Uterus (tissue), 4 donors: ENCODE results near the gene PANK4. TPM values are rescaled to one million over a fixed set of nuclear protein-coding genes. Genes with fewer than 3 reads are reported as not detected.

Source experiments
- DNase-seq, 2 donors: peaks; one replicate each; pipeline ENCODE4 v3.0.0-alpha.2; 2019 to 2020
- H3K27ac ChIP-seq, 2 donors: fragments of 200-600 bp; sonication (generic); 1 replicate in 1 of 2; 2 replicates in 1 of 2; pipeline ENCODE4 v1.5.1; 2016 to 2018
- H3K27me3 ChIP-seq, 2 donors: fragments of 200-600 bp; sonication (generic); one replicate each; pipeline ENCODE4 v1.5.1; 2018 to 2019; ENCODE audit warnings: control low read depth in 1 of 2
- H3K36me3 ChIP-seq, 2 donors: fragments of 200-600 bp; sonication (generic); one replicate each; pipeline ENCODE4 v1.5.1; 2019; ENCODE audit warnings: control low read depth in 1 of 2
- H3K4me1 ChIP-seq, 2 donors: fragments of 200-600 bp; sonication (generic); one replicate each; pipeline ENCODE4 v1.5.1; 2018 to 2019; ENCODE audit warnings: control low read depth in 1 of 2
- H3K4me3 ChIP-seq, 2 donors: fragments of 200-600 bp; sonication (generic); 1 replicate in 1 of 2; 2 replicates in 1 of 2; pipeline ENCODE4 v1.5.1; 2018 to 2019; ENCODE audit warnings: mild to moderate bottlenecking in 1 of 2
- H3K9me3 ChIP-seq, 2 donors: fragments of 200-600 bp; sonication (generic); one replicate each; pipeline ENCODE4 v1.5.1; 2019; ENCODE audit warnings: control low read depth in 1 of 2
- CTCF ChIP-seq, 4 experiments: fragments of 200-600 bp in 2 of 4; fragments of 450-650 bp in 2 of 4; sonication (generic) in 2 of 4; IDR thresholded peaks; one replicate each; pipeline ENCODE4 v1.5.1; 2016 to 2019; ENCODE audit warnings: antibody characterized with exemption in 4 of 4, mild to moderate bottlenecking in 2 of 4, moderate library complexity in 1 of 4
- POLR2A ChIP-seq, 2 donors: fragments of 450-650 bp; IDR thresholded peaks; one replicate each; pipeline ENCODE4 v1.6.1; 2016; ENCODE audit warnings: antibody characterized with exemption in 2 of 2, mild to moderate bottlenecking in 1 of 2, moderate library complexity in 1 of 2
- intact Hi-C: fragments of 100-400 bp; cut with DNase I; formaldehyde crosslinking; loops from one replicate; pipeline ENCODE4 v1.15.1; 2023; ENCODE audit warnings: low total_unique reads
- total RNA-seq, 4 donors: library from RNA; depleted of rRNA in 3 of 4; stranded (reverse); fragments of >200 nt in 3 of 4; gene quantifications; one replicate each; pipeline versions ENCODE4 v1.1.0 to v1.2.4, GENCODE V29; 2014 to 2023
- donor health status: DM: yes; HTN: yes; CAD: no.

Gene PANK4
- total RNA-seq, 4 donors from 2014 or later = 29.2 to 43.9 (median 33.6) TPM

- Histone ChIP-seq H3K27ac (no peak overlapping the region), H3K4me3 (no peak overlapping the region), H3K9me3 (no peaks in the 10 kb centered on the region), H3K27me3 (peaks cover 0 to 8% of the 10 kb centered on the region in 2 donors), H3K36me3 (no peaks in the 10 kb centered on the region), H3K4me1 (no peaks in the 10 kb centered on the region)
- DNase-seq = no peak
- no peak for TF ChIP-seq POLR2A (IDR thresholded peaks at IDR 0.05)
- no peak for TF ChIP-seq CTCF (IDR thresholded peaks at IDR 0.05)
- intact Hi-C loops = no loop called here
Measured at GRCh38 chr1:2496746-2497145, 29.6 kb downstream of the PANK4 start.

GRCh38 chr1:2496087-2496622 is 30.2 kb downstream of the PANK4 start:
- no peak overlapping the region for H3K27ac ChIP-seq
- no peak overlapping the region for H3K4me3 ChIP-seq
- intact Hi-C loops = no loop called here
- H3K4me1 ChIP-seq = no peaks in the 10 kb centered on the region
- H3K9me3 ChIP-seq = no peaks in the 10 kb centered on the region
- peaks cover 0 to 2% of the 10 kb centered on the region in 2 donors for H3K27me3 ChIP-seq
- no peak for DNase-seq
- no peaks in the 10 kb centered on the region for H3K36me3 ChIP-seq
- TF ChIP-seq CTCF (IDR thresholded peaks at IDR 0.05) = no peak
- no peak for TF ChIP-seq POLR2A (IDR thresholded peaks at IDR 0.05)

- Histone ChIP-seq H3K4me1 (no peaks in the 10 kb centered on the region), H3K4me3 (no peak overlapping the region), H3K9me3 (no peaks in the 10 kb centered on the region), H3K36me3 (no peaks in the 10 kb centered on the region), H3K27me3 (no peaks in the 10 kb centered on the region), H3K27ac (no peak overlapping the region)
- DNase-seq = no peak
- TF ChIP-seq CTCF (IDR thresholded peaks at IDR 0.05) = no peak
- no peak for TF ChIP-seq POLR2A (IDR thresholded peaks at IDR 0.05)
- intact Hi-C loops = no loop called here
Measured at GRCh38 chr1:2495546-2495945, 30.9 kb downstream of the PANK4 start.

GRCh38 chr1:2495026-2495425 is 31.4 kb downstream of the PANK4 start:
- Histone ChIP-seq H3K4me3 (no peak overlapping the region), H3K27me3 (no peaks in the 10 kb centered on the region), H3K36me3 (no peaks in the 10 kb centered on the region), H3K9me3 (no peaks in the 10 kb centered on the region), H3K27ac (no peak overlapping the region), H3K4me1 (no peaks in the 10 kb centered on the region)
- intact Hi-C loops = no loop called here
- DNase-seq = no peak
- no peak for TF ChIP-seq CTCF (IDR thresholded peaks at IDR 0.05)
- no peak for TF ChIP-seq POLR2A (IDR thresholded peaks at IDR 0.05)

- Histone ChIP-seq H3K9me3 (no peaks in the 10 kb centered on the region), H3K4me3 (no peak overlapping the region), H3K36me3 (no peaks in the 10 kb centered on the region), H3K27ac (no peak overlapping the region), H3K4me1 (no peaks in the 10 kb centered on the region), H3K27me3 (no peaks in the 10 kb centered on the region)
- peak in 1 of 2 donors; percentile 31 for DNase-seq
- TF ChIP-seq CTCF (IDR thresholded peaks at IDR 0.05) = no peak
- TF ChIP-seq POLR2A (IDR thresholded peaks at IDR 0.05) = no peak
- intact Hi-C loops = no loop called here
Measured at GRCh38 chr1:2494323-2494693, 32.1 kb downstream of the PANK4 start.
